H1 (cell line): Measurements from ENCODE around the gene MAML3. TPM values are rescaled to one million over a fixed set of nuclear protein-coding genes. Genes with fewer than 3 reads are reported as not detected.

ENCODE experiments used
- CBX8 ChIP-seq: fragments of 300-800, 300-1000 bp; sonication (generic); IDR thresholded peaks from 2 replicates; pipeline ENCODE4 v1.7.1; 2016; ENCODE audit warnings: low read depth, low read length, borderline replicate concordance
- CREB1 ChIP-seq: IDR thresholded peaks from 2 replicates; pipeline ENCODE4 v1.6.1; 2012; ENCODE audit warnings: inconsistent platforms
- GABPA ChIP-seq: IDR thresholded peaks from 2 replicates; pipeline ENCODE4 v1.6.1; 2011; ENCODE audit warnings: mild to moderate bottlenecking, low read length, moderate library complexity, borderline replicate concordance; ENCODE audit not compliant: insufficient read depth
- polyA plus RNA-seq, 7 experiments: library from polyadenylated mRNA; depleted of rRNA in 3 of 7; stranded (reverse) in 5 of 7; unstranded in 2 of 7; fragments of >200 nt in 5 of 7; fragments of 200-250 nt in 2 of 7; gene quantifications; 1 replicate in 5 of 7; 2 replicates in 1 of 7; 4 replicates in 1 of 7; pipeline versions ENCODE4 v1.2.1 to v1.2.3, GENCODE V29; 2011 to 2013; ENCODE audit warnings: missing spikeins in 2 of 7, mixed read lengths in 2 of 7
- total RNA-seq: library from RNA; stranded (reverse); fragmentation: NEBNext Ultra II Directional; extraction: Animal tissue kit (Norgen Biotek cat#: 25700); gene quantifications from 2 replicates; pipeline ENCODE4 v1.2.1, GENCODE V29; 2021

Gene MAML3
- total and polyA plus RNA-seq, 2 of the 8 experiments (the other 6 are each of a cell fraction or from before 2014, with no cell fraction given), result 2.1 to 5.7 TPM

- TF ChIP-seq CREB1 (no peak), GABPA (no peak), CBX8 (no peak)
- TF ChIP-seq, all 59 proteins: peak for 0
These were observed 468.8 kb downstream of the MAML3 start (continued) for GRCh38 chr4:139685180-139685579.
